GM19467 (cell line): ENCODE data around the gene HMGN5.
A peak's percentile ranks its signal among the peaks of the same experiment; 100 is the strongest.

Experiments used
- ATAC-seq: cut with Tn5 transposase; IDR thresholded peaks from one replicate; pipeline ENCODE4 v1.9.1; 2021; ENCODE audit warnings: mild to moderate bottlenecking, moderate library complexity; ENCODE audit not compliant: unreplicated experiment

Gene HMGN5

DNA sequence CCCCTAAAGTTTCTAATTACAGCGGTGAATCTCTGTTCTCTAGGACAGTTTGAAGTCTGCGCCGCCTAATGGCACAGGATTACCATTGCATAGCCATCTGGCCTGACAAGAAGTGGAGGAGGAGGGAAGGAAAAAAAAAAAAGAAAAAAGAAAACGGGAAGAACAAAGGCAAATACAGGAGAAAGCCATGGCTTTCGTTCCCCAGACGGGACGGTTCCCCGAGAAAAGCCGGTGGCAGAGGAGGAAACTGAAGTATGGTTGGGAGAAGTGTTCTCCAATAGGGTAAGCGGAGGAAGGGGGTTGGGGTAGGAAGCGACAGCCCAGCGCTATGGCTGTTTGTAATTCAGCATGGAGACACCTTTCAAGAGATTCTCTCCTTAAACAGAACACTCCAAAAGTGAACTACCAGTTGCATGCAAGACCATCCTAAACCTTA is 80.8 kb downstream of the HMGN5 start:
- ATAC-seq: peak; percentile 45

DNA sequence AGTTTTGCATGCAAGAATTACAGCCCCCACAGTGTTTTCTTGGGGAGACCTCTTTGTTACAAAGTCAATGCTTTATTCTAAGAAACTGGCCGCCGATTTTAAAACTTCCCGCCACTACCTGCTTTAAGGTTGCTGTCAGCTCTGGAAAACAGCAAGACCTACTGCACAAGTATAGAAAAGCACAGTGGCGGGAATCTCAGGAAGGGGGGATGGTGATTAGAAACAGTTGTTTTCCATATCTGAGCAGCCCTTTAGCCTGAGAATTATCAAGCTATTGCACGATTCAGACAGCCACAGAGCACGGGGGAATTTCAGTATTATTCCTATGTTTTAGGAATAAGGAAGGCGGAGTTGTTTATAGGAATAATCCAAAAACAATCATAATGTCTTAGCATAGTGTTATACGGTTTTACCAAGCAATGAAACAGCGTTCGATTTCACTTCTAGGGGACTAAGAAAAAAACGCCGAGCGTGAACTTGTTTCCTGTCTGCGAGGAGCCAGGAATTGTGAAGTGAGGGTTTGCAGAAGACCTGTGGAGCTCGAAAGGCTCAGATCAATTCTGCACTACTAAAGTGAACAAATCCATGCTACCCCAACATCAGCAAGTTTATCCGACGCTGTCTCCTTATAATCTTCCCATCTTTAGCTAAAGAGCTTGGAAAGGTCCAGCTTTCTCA is 81.3 kb downstream of the HMGN5 start:
- peak; percentile 10 for ATAC-seq

DNA sequence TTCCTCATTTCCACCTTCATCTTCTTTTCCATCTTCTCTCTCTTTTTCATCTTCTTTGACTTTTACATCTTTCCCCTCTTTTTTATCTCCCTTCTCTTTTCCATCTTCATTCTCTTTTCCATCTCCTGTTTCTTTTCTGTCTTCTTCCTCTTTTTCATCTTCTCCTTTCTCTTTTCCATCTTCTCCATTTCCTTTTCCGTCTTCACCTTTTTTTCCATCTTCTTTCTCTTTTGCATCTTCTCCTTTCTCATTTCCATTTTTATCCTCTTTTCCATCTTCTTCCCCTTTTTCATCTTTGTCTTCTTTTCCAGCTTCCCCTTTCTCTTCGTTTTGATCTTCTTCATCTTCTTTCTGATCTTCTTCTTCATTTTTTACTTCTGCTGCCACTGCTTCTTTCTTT is 87.0 kb downstream of the HMGN5 start:
- no peak for ATAC-seq

DNA sequence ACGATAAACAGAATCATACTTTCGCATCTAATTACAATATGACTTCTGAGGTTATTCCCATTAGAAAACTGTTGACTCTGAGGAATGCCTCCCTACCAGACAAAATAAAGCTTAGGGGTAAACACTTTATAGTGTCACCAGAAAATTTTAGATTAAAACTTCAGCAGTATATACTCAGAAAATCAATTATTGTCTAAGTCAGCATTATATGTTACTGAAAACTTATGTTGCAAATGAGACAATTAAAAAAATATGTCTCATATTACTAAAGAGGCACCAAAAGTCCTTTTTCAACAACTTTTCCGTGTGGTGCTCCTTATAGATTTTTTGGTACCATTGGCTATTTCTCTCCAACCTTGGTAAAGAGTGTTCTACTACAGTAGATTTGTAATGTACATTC is 91.4 kb downstream of the HMGN5 start:
- no peak for ATAC-seq

DNA sequence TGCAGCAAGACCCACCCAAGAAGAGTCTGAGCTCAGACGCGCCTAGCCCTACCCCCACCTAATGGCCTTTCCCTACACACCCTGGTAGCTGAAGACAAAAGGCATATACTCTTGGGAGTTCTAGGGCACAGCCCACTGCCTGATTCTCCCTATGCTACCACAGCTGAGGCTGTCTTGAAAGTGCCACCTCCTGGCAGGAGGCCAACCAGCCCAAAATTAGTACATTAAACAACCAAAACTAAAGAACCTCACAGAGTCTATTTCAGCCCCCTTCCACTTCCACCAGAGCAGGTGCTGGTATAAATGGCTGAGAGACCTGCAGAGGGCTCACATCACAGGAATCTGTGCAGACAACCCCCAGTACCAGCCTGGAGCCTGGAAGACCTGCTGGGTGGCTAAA is 119.1 kb downstream of the HMGN5 start:
- no peak for ATAC-seq
